Measurements from ENCODE around the gene SLC25A10.
"Not testable (repeated sequence)": the region's sequence is repeated elsewhere in the genome, so short reads cannot be mapped to it uniquely, and the experiment has no call there.

Gene SLC25A10

DNA sequence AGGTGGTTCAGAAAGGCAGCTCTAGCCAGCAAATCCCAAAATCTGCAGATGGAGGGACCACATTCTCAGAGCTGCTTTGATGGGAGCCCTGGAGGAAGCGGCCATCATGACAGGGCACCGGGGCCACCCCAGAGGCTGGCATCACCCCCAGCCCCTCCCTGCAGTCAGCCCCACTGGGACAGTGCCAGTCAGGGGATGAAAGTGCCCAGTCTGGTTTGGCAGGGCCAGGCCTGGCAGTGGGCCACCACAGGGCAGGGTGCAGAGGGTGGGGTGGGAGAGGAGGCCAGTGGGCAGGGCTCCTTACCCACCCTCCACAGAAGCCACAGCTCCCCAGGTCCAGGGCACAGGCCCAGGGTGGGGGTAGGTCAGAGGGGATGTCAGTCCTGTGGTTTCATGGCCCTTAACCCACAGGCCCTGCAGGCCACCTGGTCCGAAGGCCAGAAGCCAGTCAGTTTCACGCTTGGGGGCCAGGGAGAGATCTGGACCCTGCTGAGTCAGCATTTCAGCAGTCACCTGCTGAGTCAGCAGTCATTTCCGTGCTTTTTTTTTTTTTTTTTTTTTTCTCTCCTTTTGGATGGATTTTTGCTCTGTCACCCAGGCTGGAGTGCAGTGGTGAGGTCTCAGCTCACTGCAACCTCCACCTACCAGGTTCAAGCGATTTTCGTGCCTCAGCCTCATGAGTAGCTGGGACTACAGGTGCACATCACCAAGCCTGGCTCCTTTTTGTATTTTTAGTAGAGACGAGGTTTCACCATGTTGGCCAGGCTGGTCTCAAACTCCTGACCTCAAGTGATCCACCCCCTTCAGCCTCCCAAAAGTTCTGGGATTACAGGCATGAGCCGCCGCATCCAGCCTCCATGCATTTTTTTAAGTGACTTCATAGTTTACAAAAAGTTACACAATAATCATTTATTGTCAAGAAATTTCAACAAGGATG, 10.4 kb downstream of the SLC25A10 start:
- no peak for DNase-seq (ENCODE audit: low read depth)

DNA sequence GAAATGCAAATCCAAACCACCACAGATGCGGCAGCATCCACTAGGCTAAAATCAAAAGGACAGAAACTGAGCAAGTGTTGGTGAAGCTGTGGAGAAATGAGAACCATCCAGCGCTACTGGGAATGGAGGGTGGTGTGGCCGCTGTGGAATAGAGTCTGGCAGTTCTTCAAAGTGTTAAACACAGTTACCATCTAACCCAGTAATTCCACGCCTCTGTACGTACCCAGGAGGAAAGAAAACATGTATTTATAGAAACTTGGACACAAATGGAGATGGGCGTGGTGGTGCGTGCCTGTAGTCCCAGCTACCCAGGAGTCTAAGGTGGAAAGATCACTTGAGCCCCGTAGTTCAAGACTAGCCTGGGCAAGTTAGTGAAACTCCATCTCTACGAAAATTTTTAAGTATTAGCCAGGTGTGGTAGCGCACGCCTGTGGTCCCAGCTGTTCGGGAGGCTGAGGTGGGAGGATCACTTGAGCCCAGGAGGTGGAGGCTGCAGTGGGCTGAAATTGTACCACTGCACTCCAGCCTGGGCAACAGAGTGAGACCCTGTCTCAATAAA, 11.6 kb downstream of the SLC25A10 start:
- DNase-seq (ENCODE audit: low read depth): no peak

DNA sequence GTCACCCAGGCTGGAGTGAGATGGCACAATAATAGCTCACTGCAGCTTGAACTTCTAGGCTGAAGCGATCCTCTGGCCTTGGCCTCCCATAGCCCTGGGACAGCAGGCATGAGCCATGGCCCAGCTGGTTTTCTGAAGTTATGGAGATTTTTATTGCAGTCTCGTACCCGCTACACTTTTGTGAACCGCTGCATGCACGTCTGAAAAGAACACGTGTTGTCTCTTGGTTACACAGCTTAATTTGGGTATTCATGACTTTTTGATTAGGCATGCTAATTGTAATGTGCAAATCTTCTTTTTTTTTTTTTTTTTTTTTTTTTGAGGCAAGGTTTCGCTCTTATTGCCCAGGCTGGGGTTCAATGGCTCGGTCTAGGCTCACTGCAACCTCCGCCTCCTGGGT, 13.4 kb downstream of the SLC25A10 start:
- DNase-seq (ENCODE audit: low read depth): no peak

- DNase-seq (ENCODE audit: low read depth): no peak
Measured at GRCh38 chr17:81726004-81726403, 13.9 kb downstream of the SLC25A10 start.

DNA sequence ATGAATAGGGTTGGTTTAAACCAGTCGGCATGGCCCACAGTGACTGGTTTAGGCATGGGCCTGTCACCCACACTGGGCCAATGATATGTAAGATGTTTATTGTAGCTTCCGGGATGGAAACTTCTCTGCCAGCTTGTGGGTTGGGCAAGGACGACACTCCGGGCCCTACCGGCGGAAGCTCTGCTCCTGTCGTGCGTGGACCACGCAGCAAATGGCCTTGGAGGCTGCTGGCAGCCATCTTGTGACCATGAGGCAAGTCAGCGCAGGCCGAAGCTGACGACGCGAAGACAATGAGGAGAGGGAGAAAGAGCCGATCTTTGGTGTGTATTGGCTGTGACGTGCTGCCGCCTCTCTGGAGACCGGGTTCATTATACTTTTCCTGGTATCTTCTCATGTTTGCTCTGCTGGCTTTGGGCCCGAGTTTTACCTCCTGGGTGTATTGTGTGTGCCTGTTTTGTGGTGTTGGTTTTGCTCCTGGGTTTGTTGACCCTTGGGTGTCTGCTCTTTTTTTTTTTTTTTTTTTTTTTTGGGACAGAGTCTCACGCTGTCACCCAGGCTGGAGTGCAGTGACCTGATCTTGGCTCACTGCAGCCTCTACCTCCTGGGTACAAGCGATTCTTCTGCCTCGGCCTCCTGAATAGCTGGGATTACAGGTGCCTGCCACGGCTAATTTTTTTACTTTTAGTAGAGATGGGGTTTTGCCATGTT, 15.4 kb downstream of the SLC25A10 start:
- DNase-seq (ENCODE audit: low read depth): no peak

- no peak for DNase-seq (ENCODE audit: low read depth)
Measured at GRCh38 chr17:81733507-81734404, 21.7 kb downstream of the SLC25A10 start.

- no peak for DNase-seq (ENCODE audit: low read depth)
Measured at GRCh38 chr17:81734405-81735263, 22.6 kb downstream of the SLC25A10 start.

DNA sequence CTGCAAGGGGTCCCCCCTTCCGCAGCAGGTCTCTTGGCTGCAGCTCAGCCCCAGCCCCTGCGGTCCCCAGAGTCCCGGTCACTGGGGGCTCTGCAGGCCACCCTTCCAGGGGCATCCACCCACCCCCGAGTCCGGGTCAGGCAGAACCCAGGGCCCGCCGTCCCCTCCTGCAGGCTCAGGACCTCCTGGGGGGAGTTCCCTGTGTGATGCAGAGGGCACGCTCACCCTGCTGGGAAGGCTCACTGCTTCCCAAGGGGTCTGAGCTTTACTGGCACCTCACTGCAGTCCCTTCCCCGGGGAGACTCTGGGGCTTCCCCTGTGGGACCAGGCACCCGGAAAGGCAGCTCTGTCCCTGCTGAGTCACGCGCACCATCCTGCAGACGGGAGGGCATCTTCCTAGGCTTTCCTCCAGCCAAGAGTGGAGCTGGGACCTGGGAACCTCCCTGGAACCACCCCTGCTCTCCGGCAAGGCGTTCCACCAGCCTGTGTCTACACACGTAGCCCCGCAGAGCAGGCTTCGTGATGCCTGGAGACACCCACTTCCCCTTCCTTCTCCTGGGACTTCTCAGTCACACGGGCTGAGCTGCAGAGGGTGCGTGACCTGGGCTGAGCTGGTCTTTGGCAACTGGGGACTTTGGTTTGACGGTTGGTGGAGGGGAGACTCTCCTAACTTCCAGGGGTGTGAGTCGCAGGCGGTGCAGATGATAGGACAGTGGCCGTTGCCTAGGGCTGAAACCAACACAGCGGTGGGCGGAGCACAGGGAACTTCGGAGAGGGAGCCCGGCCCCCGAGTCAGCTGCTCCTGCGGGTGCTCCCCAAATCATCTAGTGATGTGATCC, 23.4 kb downstream of the SLC25A10 start:
- DNase-seq (ENCODE audit: low read depth): peak; percentile 68

GRCh38 chr17:81737947-81738800, 26.1 kb downstream of the SLC25A10 start:
- no peak for DNase-seq (ENCODE audit: low read depth)

GRCh38 chr17:81738801-81739393, 26.8 kb downstream of the SLC25A10 start:
- no peak for DNase-seq (ENCODE audit: low read depth)

GRCh38 chr17:81739593-81739992, 27.5 kb downstream of the SLC25A10 start:
- not testable (repeated sequence) for DNase-seq (ENCODE audit: low read depth)

DNA sequence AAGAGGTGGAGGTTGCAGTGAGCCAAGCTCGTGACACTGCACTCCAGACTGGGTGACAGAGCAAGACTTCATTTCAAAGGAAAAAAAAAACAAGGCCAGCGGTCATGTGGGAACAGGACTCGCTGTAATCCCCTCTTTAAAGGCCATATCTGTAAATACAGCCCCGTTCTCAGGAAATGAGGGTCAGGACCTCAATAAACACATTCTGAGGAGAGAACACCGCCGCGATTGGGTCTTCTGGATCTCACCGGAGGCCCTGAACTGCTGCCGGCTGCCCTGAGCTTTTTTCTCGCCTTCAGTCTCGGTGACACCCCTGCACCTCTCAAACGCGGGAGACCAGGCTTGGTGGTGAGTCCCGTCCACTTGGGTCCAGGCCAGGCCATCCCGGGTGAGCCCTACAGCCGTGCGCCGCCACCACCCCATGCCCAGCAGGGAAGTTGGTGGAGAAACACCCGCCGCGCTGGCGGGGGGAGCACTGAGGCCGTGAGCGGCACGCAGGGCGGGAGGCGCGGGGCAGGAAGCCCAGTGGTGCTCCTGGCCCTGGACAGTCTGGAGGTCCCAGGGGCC, 28.4 kb downstream of the SLC25A10 start:
- no peak for DNase-seq (ENCODE audit: low read depth)

DNA sequence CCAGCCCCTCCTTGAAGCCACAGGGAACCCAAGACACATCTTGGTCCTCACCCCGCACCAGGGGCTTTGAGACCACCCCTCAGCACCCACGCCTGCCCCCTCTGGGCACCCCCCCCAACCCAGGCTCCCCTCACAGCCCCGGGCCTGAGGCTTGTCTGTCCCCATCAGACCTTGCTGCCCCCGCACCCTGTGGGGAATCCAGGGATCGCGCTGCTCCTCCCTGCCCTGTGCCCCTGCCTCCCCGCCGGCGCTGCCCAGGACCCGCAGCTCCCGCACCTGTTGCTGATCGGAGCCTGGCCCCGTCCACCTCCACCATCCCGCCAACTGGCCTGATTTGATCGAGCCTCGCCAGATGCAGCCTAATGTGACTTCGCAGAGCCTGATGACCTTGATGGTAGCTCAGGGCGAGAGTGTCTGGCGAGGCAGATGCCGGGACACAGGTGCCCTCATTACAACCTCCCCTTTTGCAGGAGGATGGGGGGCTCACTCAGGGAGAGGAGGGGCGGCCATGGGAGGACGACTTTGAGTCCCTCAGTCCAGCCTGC, 29.0 kb downstream of the SLC25A10 start:
- DNase-seq (ENCODE audit: low read depth): no peak

- no peak for DNase-seq (ENCODE audit: low read depth)
Measured at GRCh38 chr17:81741594-81742452, 29.7 kb downstream of the SLC25A10 start.
